RPMI7951 (cell line): ENCODE results near the gene GPR152. TPM values are rescaled to one million over a fixed set of nuclear protein-coding genes. Genes with fewer than 3 reads are reported as not detected.

ENCODE experiments used
- DNase-seq: peaks from one replicate; pipeline ENCODE4 v3.0.0-alpha.2; 2012; ENCODE audit warnings: low read depth
- total RNA-seq: library from RNA; depleted of rRNA; stranded (reverse); fragments of >200 nt; shearing (Covaris generic); gene quantifications from 2 replicates; pipeline ENCODE4 v1.2.3, GENCODE V29; 2014

The GPR152 gene
- total RNA-seq, 1 experiment from 2014 or later: not detected

GRCh38 chr11:67440229-67441097 is 12.1 kb downstream of the GPR152 start:
- no peak for DNase-seq

GRCh38 chr11:67439321-67440228 is 13.0 kb downstream of the GPR152 start:
- DNase-seq: peak; percentile 22

- DNase-seq: no peak
Measured at GRCh38 chr11:67438158-67438902, 14.2 kb downstream of the GPR152 start.

- DNase-seq: no peak
Measured at GRCh38 chr11:67437809-67438157, 14.7 kb downstream of the GPR152 start.

- no peak for DNase-seq
Measured at GRCh38 chr11:67437082-67437808, 15.3 kb downstream of the GPR152 start, which contains the start of gene PTPRCAP. PTPRCAP (minus strand) TSS chr11:67437682; CDS start chr11:67437619, 63 bp downstream.

GRCh38 chr11:67436459-67437081 is 16.0 kb downstream of the GPR152 start:
- no peak for DNase-seq

GRCh38 chr11:67435727-67436458 is 16.6 kb downstream of the GPR152 start:
- DNase-seq: no peak

GRCh38 chr11:67435031-67435726 is 17.4 kb downstream of the GPR152 start:
- no peak for DNase-seq

GRCh38 chr11:67434395-67434881 is 18.1 kb downstream of the GPR152 start:
- DNase-seq: no peak

- DNase-seq: no peak
Measured at GRCh38 chr11:67433536-67434394, 18.8 kb downstream of the GPR152 start.

GRCh38 chr11:67432655-67433349 is 19.7 kb downstream of the GPR152 start:
- no peak for DNase-seq

GRCh38 chr11:67431346-67432249 is 20.9 kb downstream of the GPR152 start:
- DNase-seq: no peak

- DNase-seq: no peak
Measured at GRCh38 chr11:67429722-67430121, 22.8 kb downstream of the GPR152 start.

- DNase-seq: no peak
Measured at GRCh38 chr11:67429038-67429668, 23.4 kb downstream of the GPR152 start.

- peak; percentile 94 for DNase-seq
Measured at GRCh38 chr11:67428052-67429001, 24.2 kb downstream of the GPR152 start, which contains the start of gene RPS6KB2. RPS6KB2 (plus strand) TSS chr11:67428494; CDS start chr11:67428546, 52 bp downstream.
